GM19372 (cell line): ENCODE data around the gene PUS7L.

Source experiments
- ATAC-seq: cut with Tn5 transposase; IDR thresholded peaks from one replicate; pipeline ENCODE4 v1.9.1; 2021; ENCODE audit warnings: mild to moderate bottlenecking, low read depth, moderate library complexity; ENCODE audit not compliant: unreplicated experiment

Gene PUS7L

DNA sequence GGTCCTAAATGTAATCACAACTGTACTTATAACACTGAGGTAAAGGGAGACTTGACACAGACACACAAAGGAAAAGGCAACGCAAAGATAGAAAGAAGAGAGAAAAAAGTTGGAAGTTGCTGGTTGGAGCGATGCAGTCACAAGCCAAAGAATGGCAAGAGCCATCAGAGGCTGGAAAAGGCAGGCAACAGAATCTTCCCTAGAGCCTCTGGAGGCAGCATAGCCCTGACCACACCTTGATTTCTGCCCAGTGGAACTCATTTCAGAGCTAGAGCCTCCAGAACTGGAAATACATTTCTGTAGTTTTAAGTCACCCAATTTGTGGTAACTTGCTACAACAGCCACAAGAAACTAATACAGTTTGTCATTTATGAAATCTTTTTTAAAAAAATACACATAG lies 89.2 kb downstream of the PUS7L start:
- no peak for ATAC-seq
